GM12878 (cell line): ENCODE measurements around the gene MUC13. TPM values are rescaled to one million over a fixed set of nuclear protein-coding genes. Genes with fewer than 3 reads are reported as not detected.

Source experiments
- ATAC-seq: fragments of 200-7000 bp; cut with Tn5 transposase; 3 replicates; pipeline ENCODE4 v1.9.1; 2020; ENCODE audit warnings: mild to moderate bottlenecking, moderate library complexity
- BruUV-seq: library from RNA; stranded (reverse); fragments of 400-500 nt; replicated peaks from 2 replicates; lab custom pipeline; 2021; lab: Mats Ljungman, UMichigan
- CTCF ChIA-PET: fragments of 300-600 bp; sonication (Branson Sonifier 250); formaldehyde crosslinking; extraction: SDS; loops from one replicate; lab custom pipeline; 2021; ENCODE audit warnings: inconsistent platforms; lab: Yijun Ruan, JAX
- POLR2A ChIA-PET: fragments of 350-600 bp; formaldehyde crosslinking; extraction: SDS; loops from one replicate; lab custom pipeline; 2021; ENCODE audit warnings: inconsistent platforms; lab: Charles Lee
- RAD21 ChIA-PET: fragments of 300-600 bp; sonication (Branson Sonifier 250); formaldehyde crosslinking; loops from one replicate; lab custom pipeline; 2023; ENCODE audit warnings: antibody characterized with exemption; ENCODE audit not compliant: unreplicated experiment; lab: Charles Lee
- SMC1A ChIA-PET: fragments of 300-600 bp; sonication (Branson Sonifier 250); formaldehyde crosslinking; loops from one replicate; lab custom pipeline; 2023; ENCODE audit not compliant: unreplicated experiment, uncharacterized antibody; lab: Charles Lee
- DNase-seq: peaks from one replicate; pipeline ENCODE4 v3.0.0-alpha.2; 2011; ENCODE audit warnings: low read depth, low spot score
- FAIRE-seq: peaks from 3 replicates; lab custom pipeline; 2011; peaks lifted over from hg19 to GRCh38; lab: Jason Lieb, UNC
- H2AFZ ChIP-seq: 2 replicates; pipeline ENCODE4 v1.6.0; 2011; ENCODE audit warnings: low read depth, low read length, control low read depth; ENCODE audit not compliant: control insufficient read depth
- H3K27ac ChIP-seq: 2 replicates; pipeline ENCODE4 v1.5.1; 2011; ENCODE audit warnings: control low read depth; ENCODE audit not compliant: control insufficient read depth, insufficient read depth
- H3K27me3 ChIP-seq, 2 experiments: replicated peaks in 1 of 2; 2 replicates each; pipeline versions ENCODE4 v1.6.0 to v1.6.1; 2011; ENCODE audit warnings: low read length in 1 of 2; ENCODE audit not compliant: control insufficient read depth in 2 of 2, insufficient read depth in 2 of 2
- H3K36me3 ChIP-seq, 2 experiments: 2 replicates each; pipeline ENCODE4 v1.5.1; 2011; ENCODE audit warnings: low read length in 1 of 2; ENCODE audit not compliant: control insufficient read depth in 2 of 2, insufficient read depth in 2 of 2
- H3K4me1 ChIP-seq: 2 replicates; pipeline ENCODE4 v1.6.1; 2011; ENCODE audit warnings: mild to moderate bottlenecking, low read length, moderate library complexity, mixed read lengths; ENCODE audit not compliant: control insufficient read depth, insufficient read depth
- H3K4me2 ChIP-seq: 2 replicates; pipeline ENCODE4 v1.6.0; 2011; ENCODE audit warnings: control low read depth; ENCODE audit not compliant: control insufficient read depth, insufficient read depth
- H3K4me3 ChIP-seq: fragments of 200-600 bp; sonication (generic); 2 replicates; pipeline ENCODE4 v1.5.1; 2016
- H3K79me2 ChIP-seq: 2 replicates; pipeline ENCODE4 v1.6.0; 2011; ENCODE audit warnings: low read length; ENCODE audit not compliant: control insufficient read depth, insufficient read depth
- H3K9ac ChIP-seq: 2 replicates; pipeline ENCODE4 v1.8.0; 2011; ENCODE audit warnings: low read length, control low read depth, mixed read lengths; ENCODE audit not compliant: control insufficient read depth, insufficient read depth
- H3K9me3 ChIP-seq: replicated peaks from 3 replicates; pipeline ENCODE4 v1.5.1; 2011; ENCODE audit warnings: mild to moderate bottlenecking, low read length; ENCODE audit not compliant: control insufficient read depth, insufficient read depth
- H4K20me1 ChIP-seq: 2 replicates; pipeline ENCODE4 v1.6.0; 2011; ENCODE audit not compliant: control insufficient read depth, insufficient read depth
- EED ChIP-seq: sonication (generic); IDR thresholded peaks from 2 replicates; pipeline ENCODE4 v1.6.1; 2016; ENCODE audit warnings: antibody characterized with exemption, low read depth
- EP300 ChIP-seq, 2 experiments: fragments of 150-350 bp in 1 of 2; IDR thresholded peaks; 2 replicates each; pipeline ENCODE4 v1.6.1; 2011 to 2012; ENCODE audit warnings: low read depth in 2 of 2, low read length in 2 of 2, borderline replicate concordance in 1 of 2, improper control_type of control experiment in 1 of 2, inconsistent platforms in 1 of 2; ENCODE audit not compliant: control insufficient read depth in 1 of 2
- MTA3 ChIP-seq: IDR thresholded peaks from 2 replicates; pipeline ENCODE4 v1.6.1; 2012; ENCODE audit warnings: low read length, inconsistent platforms, borderline replicate concordance
- NFYB ChIP-seq: IDR thresholded peaks from 2 replicates; pipeline ENCODE4 v1.6.1; 2011; ENCODE audit warnings: low read depth, mild to moderate bottlenecking, low read length, improper control_type of control experiment, moderate library complexity; ENCODE audit not compliant: insufficient read depth
- PML ChIP-seq: IDR thresholded peaks from 2 replicates; pipeline ENCODE4 v1.6.1; 2012; ENCODE audit warnings: low read length, inconsistent platforms
- POLR2AphosphoS2 ChIP-seq: IDR thresholded peaks from 2 replicates; pipeline ENCODE4 v1.6.1; 2011; ENCODE audit warnings: low read depth, mild to moderate bottlenecking, low read length, improper control_type of control experiment, moderate library complexity
- RAD51 ChIP-seq: fragments of 450-650 bp; IDR thresholded peaks from 2 replicates; pipeline ENCODE4 v1.6.1; 2016; ENCODE audit warnings: moderate library complexity, mild to moderate bottlenecking, inconsistent platforms
- WRNIP1 ChIP-seq: IDR thresholded peaks from 2 replicates; pipeline ENCODE4 v1.6.1; 2011; ENCODE audit warnings: low read depth, low read length, improper control_type of control experiment, borderline replicate concordance
- WGBS: methylation state at CpG from one replicate; pipeline ENCODE4 v1.1.6; 2016; ENCODE audit warnings: low lambda C conversion rate; ENCODE audit not compliant: insufficient replicate concordance, insufficient coverage; ENCODE audit errors: missing lambda C conversion rate; 5-methylcytosine and 5-hydroxymethylcytosine counted together
- in situ Hi-C: fragments of 300-500 bp; cut with MboI; formaldehyde crosslinking; loops from 9 replicates; pipeline ENCODE4 v1.14.3; 2018; ENCODE audit warnings: mixed read lengths
- intact Hi-C: fragments of 100-400 bp; cut with micrococcal nuclease; formaldehyde crosslinking; loops from one replicate; pipeline ENCODE4 v1.14.2; 2022; ENCODE audit not compliant: unreplicated experiment
- polyA plus RNA-seq, 11 experiments: library from polyadenylated mRNA; depleted of rRNA in 4 of 11; unstranded in 6 of 11; stranded (reverse) in 5 of 11; fragments of >200 nt; fragmentation: Nextera tagmentation in 4 of 11; fragmentation: Illumina TruSeq in 1 of 11; extraction: Ambion mirVana in 4 of 11; extraction: Trizol in 1 of 11; gene quantifications; 1 replicate in 1 of 11; 2 replicates in 10 of 11; pipeline versions ENCODE4 v1.2.1 to v1.2.3, GENCODE V29; 2011 to 2016; ENCODE audit warnings: inconsistent platforms in 2 of 11, missing spikeins in 2 of 11, low read depth in 1 of 11
- total RNA-seq, 4 experiments: library from RNA; depleted of rRNA in 3 of 4; stranded (reverse); fragments of >200 nt in 3 of 4; fragmentation: Illumina TruSeq in 1 of 4; extraction: Trizol in 1 of 4; gene quantifications; 2 replicates each; pipeline versions ENCODE4 v1.2.1 to v1.2.3, GENCODE V29; 2013 to 2021
- TF ChIP-seq, protein P1 (sequence below): fragments of 150-350 bp; IDR thresholded peaks from 2 replicates; pipeline ENCODE4 v1.6.1; 2016; ENCODE audit warnings: low read depth, low read length
- TF ChIP-seq, protein P2 (sequence below): fragments of 450-650 bp; formaldehyde crosslinking; IDR thresholded peaks from 2 replicates; pipeline ENCODE4 v1.5.0; 2022; ENCODE audit warnings: mild to moderate bottlenecking, missing genetic modification characterization
- TF ChIP-seq, protein P3 (sequence below): fragments of 450-650 bp; IDR thresholded peaks from 2 replicates; pipeline ENCODE4 v1.6.1; 2018; ENCODE audit warnings: borderline replicate concordance, mild to moderate bottlenecking; ENCODE audit not compliant: partially characterized antibody

The MUC13 gene
- total and polyA plus RNA-seq, 10 of the 15 experiments (the other 5 are each of a cell fraction or from before 2014, with no cell fraction given): 0.27 to 60.1 (median 0.76) TPM

DNA sequence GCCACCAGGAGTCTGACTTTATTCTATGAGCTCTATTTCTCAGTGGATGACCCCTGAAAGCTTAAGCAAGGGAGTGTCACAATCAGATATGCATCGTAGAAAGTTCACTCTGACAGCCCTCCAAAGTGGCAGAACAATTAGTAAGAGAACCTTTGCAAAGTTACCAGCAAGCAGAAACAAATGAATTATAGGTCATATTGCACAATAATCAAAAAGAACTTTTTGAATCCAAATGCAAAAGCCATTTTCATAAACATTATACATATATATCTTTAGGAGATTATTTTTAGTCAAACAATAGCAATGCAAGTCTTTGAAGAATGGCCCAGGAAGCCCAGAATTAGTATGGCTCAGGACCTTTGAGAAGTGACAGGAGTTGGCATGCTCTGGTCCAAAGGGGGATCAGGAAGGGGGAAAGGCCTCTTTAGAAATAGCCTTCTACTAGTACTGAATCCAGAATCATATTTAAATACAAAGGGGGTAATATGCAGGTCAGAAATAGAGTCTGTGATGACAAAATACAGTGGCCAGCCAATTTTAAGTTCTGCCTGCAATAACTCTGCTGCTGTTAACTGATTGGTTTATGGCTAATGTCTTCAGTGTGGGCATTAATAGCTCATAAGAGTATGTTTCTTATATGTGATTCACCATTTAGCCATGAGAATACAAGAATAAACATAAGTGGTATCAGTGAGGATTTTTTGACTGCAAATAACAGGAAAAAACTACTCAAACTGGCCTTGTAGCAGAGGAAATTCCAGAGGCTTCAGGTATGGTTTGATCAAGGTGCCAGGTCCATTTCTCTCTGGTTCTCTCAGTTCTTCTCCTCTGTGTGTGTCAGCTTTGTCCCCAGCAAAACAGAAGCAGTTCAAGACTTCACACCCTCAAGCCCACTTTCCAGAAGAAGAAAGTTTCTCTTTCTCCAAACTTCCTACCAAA lies 30.4 kb downstream of the MUC13 start:
- POLR2A ChIA-PET: interaction anchor here (0.6 kb wide), 2 partner anchors 13 to 143 kb away, joined by 3 to 4 read pairs; no protein-coding TSS in a partner anchor
- Histone ChIP-seq H4K20me1 (no peaks in the 10 kb centered on the region), H3K36me3 (no peaks in the 10 kb centered on the region), H3K4me2 (no peak overlapping the region), H2AFZ (no peak overlapping the region), H3K4me1 (no peaks in the 10 kb centered on the region), H3K79me2 (no peaks in the 10 kb centered on the region), H3K4me3 (no peak overlapping the region), H3K9me3 (no peaks in the 10 kb centered on the region), H3K9ac (no peak overlapping the region), H3K27ac (no peak overlapping the region), H3K27me3 (no peaks in the 10 kb centered on the region; a peak in 2 of 4 replicates)
- ATAC-seq (no peak), DNase-seq (no peak), FAIRE-seq (no peak)
- RAD21 ChIA-PET: interaction anchor here (1.1 to 4.3 kb wide), 3 partner anchors 22 to 143 kb away, joined by 4 to 174 read pairs (median 4); no protein-coding TSS in a partner anchor
- SMC1A ChIA-PET: interaction anchor here (0.6 to 7.3 kb wide), 9 partner anchors 14 to 681 kb away, joined by 3 to 242 read pairs (median 3); no protein-coding TSS in a partner anchor
- CTCF ChIA-PET: interaction anchor here (0.8 to 9.1 kb wide), 7 partner anchors 24 to 681 kb away, joined by 3 to 551 read pairs (median 3); no protein-coding TSS in a partner anchor
- 0% methylated on average over 1 of the region's 1 CpG for WGBS
- in situ Hi-C loops: loop anchor here (5.0 kb wide), 2 partner anchors 142 to 342 kb away; no protein-coding TSS in a partner anchor
- no TSS peak for BruUV-seq
- intact Hi-C loops: no loop called here
- TF ChIP-seq EP300 (IDR thresholded peaks at IDR 0.05; ENCODE audit: borderline replicate concordance in 1 of 2, control insufficient read depth in 1 of 2, low read depth in 2 of 2, low read length in 2 of 2) (no peak), RAD51 (no peak), EED (no peak), PML (no peak), POLR2AphosphoS2 (no peak), MTA3 (no peak), WRNIP1 (no peak), NFYB (no peak)
- TF ChIP-seq, protein P1, sequence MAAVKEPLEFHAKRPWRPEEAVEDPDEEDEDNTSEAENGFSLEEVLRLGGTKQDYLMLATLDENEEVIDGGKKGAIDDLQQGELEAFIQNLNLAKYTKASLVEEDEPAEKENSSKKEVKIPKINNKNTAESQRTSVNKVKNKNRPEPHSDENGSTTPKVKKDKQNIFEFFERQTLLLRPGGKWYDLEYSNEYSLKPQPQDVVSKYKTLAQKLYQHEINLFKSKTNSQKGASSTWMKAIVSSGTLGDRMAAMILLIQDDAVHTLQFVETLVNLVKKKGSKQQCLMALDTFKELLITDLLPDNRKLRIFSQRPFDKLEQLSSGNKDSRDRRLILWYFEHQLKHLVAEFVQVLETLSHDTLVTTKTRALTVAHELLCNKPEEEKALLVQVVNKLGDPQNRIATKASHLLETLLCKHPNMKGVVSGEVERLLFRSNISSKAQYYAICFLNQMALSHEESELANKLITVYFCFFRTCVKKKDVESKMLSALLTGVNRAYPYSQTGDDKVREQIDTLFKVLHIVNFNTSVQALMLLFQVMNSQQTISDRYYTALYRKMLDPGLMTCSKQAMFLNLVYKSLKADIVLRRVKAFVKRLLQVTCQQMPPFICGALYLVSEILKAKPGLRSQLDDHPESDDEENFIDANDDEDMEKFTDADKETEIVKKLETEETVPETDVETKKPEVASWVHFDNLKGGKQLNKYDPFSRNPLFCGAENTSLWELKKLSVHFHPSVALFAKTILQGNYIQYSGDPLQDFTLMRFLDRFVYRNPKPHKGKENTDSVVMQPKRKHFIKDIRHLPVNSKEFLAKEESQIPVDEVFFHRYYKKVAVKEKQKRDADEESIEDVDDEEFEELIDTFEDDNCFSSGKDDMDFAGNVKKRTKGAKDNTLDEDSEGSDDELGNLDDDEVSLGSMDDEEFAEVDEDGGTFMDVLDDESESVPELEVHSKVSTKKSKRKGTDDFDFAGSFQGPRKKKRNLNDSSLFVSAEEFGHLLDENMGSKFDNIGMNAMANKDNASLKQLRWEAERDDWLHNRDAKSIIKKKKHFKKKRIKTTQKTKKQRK: no peak
- TF ChIP-seq, protein P2, sequence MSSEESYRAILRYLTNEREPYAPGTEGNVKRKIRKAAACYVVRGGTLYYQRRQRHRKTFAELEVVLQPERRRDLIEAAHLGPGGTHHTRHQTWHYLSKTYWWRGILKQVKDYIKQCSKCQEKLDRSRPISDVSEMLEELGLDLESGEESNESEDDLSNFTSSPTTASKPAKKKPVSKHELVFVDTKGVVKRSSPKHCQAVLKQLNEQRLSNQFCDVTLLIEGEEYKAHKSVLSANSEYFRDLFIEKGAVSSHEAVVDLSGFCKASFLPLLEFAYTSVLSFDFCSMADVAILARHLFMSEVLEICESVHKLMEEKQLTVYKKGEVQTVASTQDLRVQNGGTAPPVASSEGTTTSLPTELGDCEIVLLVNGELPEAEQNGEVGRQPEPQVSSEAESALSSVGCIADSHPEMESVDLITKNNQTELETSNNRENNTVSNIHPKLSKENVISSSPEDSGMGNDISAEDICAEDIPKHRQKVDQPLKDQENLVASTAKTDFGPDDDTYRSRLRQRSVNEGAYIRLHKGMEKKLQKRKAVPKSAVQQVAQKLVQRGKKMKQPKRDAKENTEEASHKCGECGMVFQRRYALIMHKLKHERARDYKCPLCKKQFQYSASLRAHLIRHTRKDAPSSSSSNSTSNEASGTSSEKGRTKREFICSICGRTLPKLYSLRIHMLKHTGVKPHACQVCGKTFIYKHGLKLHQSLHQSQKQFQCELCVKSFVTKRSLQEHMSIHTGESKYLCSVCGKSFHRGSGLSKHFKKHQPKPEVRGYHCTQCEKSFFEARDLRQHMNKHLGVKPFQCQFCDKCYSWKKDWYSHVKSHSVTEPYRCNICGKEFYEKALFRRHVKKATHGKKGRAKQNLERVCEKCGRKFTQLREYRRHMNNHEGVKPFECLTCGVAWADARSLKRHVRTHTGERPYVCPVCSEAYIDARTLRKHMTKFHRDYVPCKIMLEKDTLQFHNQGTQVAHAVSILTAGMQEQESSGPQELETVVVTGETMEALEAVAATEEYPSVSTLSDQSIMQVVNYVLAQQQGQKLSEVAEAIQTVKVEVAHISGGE: no peak
- TF ChIP-seq, protein P3, sequence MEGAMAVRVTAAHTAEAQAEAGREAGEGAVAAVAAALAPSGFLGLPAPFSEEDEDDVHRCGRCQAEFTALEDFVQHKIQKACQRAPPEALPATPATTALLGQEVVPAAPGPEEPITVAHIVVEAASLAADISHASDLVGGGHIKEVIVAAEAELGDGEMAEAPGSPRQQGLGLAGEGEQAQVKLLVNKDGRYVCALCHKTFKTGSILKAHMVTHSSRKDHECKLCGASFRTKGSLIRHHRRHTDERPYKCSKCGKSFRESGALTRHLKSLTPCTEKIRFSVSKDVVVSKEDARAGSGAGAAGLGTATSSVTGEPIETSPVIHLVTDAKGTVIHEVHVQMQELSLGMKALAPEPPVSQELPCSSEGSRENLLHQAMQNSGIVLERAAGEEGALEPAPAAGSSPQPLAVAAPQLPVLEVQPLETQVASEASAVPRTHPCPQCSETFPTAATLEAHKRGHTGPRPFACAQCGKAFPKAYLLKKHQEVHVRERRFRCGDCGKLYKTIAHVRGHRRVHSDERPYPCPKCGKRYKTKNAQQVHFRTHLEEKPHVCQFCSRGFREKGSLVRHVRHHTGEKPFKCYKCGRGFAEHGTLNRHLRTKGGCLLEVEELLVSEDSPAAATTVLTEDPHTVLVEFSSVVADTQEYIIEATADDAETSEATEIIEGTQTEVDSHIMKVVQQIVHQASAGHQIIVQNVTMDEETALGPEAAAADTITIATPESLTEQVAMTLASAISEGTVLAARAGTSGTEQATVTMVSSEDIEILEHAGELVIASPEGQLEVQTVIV: no peak
